Keratinocyte (primary cell): ENCODE data around the gene ZSWIM3. TPM values are rescaled to one million over a fixed set of nuclear protein-coding genes. Genes with fewer than 3 reads are reported as not detected.

ENCODE experiments used
- DNase-seq: peaks from one replicate; pipeline ENCODE4 v3.0.0-alpha.2; 2011; ENCODE audit warnings: low read depth, missing footprints, low spot score
- FAIRE-seq: peaks from 2 replicates; lab custom pipeline; 2011; peaks lifted over from hg19 to GRCh38; lab: Jason Lieb, UNC
- H2AFZ ChIP-seq: 2 replicates; pipeline ENCODE4 v1.6.0; 2012; ENCODE audit warnings: low read length, control low read depth, inconsistent platforms; ENCODE audit not compliant: control insufficient read depth
- H3K27ac ChIP-seq: 2 replicates; pipeline ENCODE4 v1.5.1; 2011; ENCODE audit warnings: low read length; ENCODE audit not compliant: control insufficient read depth, insufficient read depth
- H3K27me3 ChIP-seq: 3 replicates; pipeline ENCODE4 v1.6.0; 2011; ENCODE audit warnings: low read length; ENCODE audit not compliant: control insufficient read depth, insufficient read depth; ENCODE audit errors: extremely low read depth
- H3K36me3 ChIP-seq, 2 experiments: 2 replicates in 1 of 2; 3 replicates in 1 of 2; pipeline ENCODE4 v1.5.1; 2011; ENCODE audit warnings: low read length in 2 of 2, mild to moderate bottlenecking in 1 of 2; ENCODE audit not compliant: control insufficient read depth in 2 of 2, insufficient read depth in 2 of 2; ENCODE audit errors: extremely low read depth in 1 of 2
- H3K4me1 ChIP-seq: 3 replicates; pipeline ENCODE4 v1.5.1; 2011; ENCODE audit warnings: low read length; ENCODE audit not compliant: control insufficient read depth, insufficient read depth; ENCODE audit errors: extremely low read depth
- H3K4me2 ChIP-seq: 3 replicates; pipeline ENCODE4 v1.6.0; 2011; ENCODE audit warnings: low read depth, low read length; ENCODE audit not compliant: control insufficient read depth, insufficient read depth; ENCODE audit errors: extremely low read depth
- H3K4me3 ChIP-seq, 3 experiments: fragments of 200-600 bp in 1 of 3; sonication (generic) in 1 of 3; 2 replicates in 2 of 3; 3 replicates in 1 of 3; pipeline ENCODE4 v1.5.1; 2011 to 2016; ENCODE audit warnings: low read length in 3 of 3, mild to moderate bottlenecking in 3 of 3, control low read depth in 2 of 3, inconsistent platforms in 1 of 3, low read depth in 1 of 3, mixed read lengths in 1 of 3, mixed run types in 1 of 3, moderate library complexity in 1 of 3; ENCODE audit not compliant: control insufficient read depth in 2 of 3, insufficient read depth in 2 of 3; ENCODE audit errors: extremely low read depth in 1 of 3
- H3K79me2 ChIP-seq: 2 replicates; pipeline ENCODE4 v1.6.0; 2012; ENCODE audit warnings: low read length; ENCODE audit not compliant: control insufficient read depth, insufficient read depth
- H3K9ac ChIP-seq: 3 replicates; pipeline ENCODE4 v1.6.0; 2011; ENCODE audit warnings: low read length; ENCODE audit not compliant: control insufficient read depth, insufficient read depth; ENCODE audit errors: extremely low read depth
- H3K9me1 ChIP-seq: 3 replicates; pipeline ENCODE4 v1.6.0; 2011; ENCODE audit warnings: low read length; ENCODE audit not compliant: control insufficient read depth, insufficient read depth; ENCODE audit errors: extremely low read depth
- H3K9me3 ChIP-seq: 2 replicates; pipeline ENCODE4 v1.5.1; 2012; ENCODE audit warnings: low read depth, low read length; ENCODE audit not compliant: control insufficient read depth
- H4K20me1 ChIP-seq: 3 replicates; pipeline ENCODE4 v1.6.0; 2011; ENCODE audit warnings: low read length; ENCODE audit not compliant: control insufficient read depth, insufficient read depth; ENCODE audit errors: extremely low read depth
- EZH2 ChIP-seq: IDR thresholded peaks from one replicate; pipeline ENCODE4 v1.6.1; 2012; ENCODE audit warnings: inconsistent platforms, mild to moderate bottlenecking, low read length, moderate library complexity
- dilution Hi-C: fragments of 300-500 bp; cut with MboI; formaldehyde crosslinking; loops from one replicate; pipeline ENCODE4 v1.7.0; 2020; ENCODE audit warnings: low sequenced_read_pairs; ENCODE audit not compliant: extremely low pct_ligation_motif_present
- polyA plus RNA-seq, 5 experiments: library from polyadenylated mRNA; depleted of rRNA in 3 of 5; stranded (reverse) in 3 of 5; stranded (forward) in 1 of 5; unstranded in 1 of 5; fragments of >200 nt; gene quantifications; 1 replicate in 1 of 5; 2 replicates in 3 of 5; 3 replicates in 1 of 5; pipeline versions ENCODE4 v1.2.1 to v1.2.3, GENCODE V29; 2011 to 2012; ENCODE audit warnings: missing spikeins in 2 of 5, low read depth in 1 of 5, low replicate concordance in 1 of 5
- TF ChIP-seq, protein P1 (sequence below), 3 experiments: IDR thresholded peaks in 1 of 3; conservative IDR thresholded peaks in 1 of 3; optimal IDR thresholded peaks in 1 of 3; 2 replicates in 2 of 3; 3 replicates in 1 of 3; pipeline versions ENCODE3 to v1.5.1; 2011; ENCODE audit warnings: low read length in 3 of 3, mild to moderate bottlenecking in 3 of 3, moderate library complexity in 2 of 3, control low read depth in 1 of 3, inconsistent platforms in 1 of 3; ENCODE audit not compliant: insufficient read depth in 2 of 3; ENCODE audit errors: extremely low read depth in 1 of 3

The ZSWIM3 gene
- polyA plus RNA-seq, 1 donor (not counting 4 experiments of a cell fraction or from before 2014, with no cell fraction given): 2.0 TPM

GRCh38 chr20:45816951-45817350 is 40.5 kb upstream of the ZSWIM3 start:
- DNase-seq (no peak), FAIRE-seq (no peak)
- no peaks in the 10 kb centered on the region for H3K9me1 ChIP-seq
- dilution Hi-C loops: no loop called here
- no peak overlapping the region for H3K4me3 ChIP-seq
- H3K4me2 ChIP-seq: no peak overlapping the region
- H2AFZ ChIP-seq: no peak overlapping the region
- peaks cover 0 to 10% of the 10 kb centered on the region in 2 experiments for H3K36me3 ChIP-seq
- H3K79me2 ChIP-seq: peaks cover 21% of the 10 kb centered on the region
- no peak overlapping the region for H3K9ac ChIP-seq
- no peak for TF ChIP-seq EZH2
- TF ChIP-seq, protein P1, sequence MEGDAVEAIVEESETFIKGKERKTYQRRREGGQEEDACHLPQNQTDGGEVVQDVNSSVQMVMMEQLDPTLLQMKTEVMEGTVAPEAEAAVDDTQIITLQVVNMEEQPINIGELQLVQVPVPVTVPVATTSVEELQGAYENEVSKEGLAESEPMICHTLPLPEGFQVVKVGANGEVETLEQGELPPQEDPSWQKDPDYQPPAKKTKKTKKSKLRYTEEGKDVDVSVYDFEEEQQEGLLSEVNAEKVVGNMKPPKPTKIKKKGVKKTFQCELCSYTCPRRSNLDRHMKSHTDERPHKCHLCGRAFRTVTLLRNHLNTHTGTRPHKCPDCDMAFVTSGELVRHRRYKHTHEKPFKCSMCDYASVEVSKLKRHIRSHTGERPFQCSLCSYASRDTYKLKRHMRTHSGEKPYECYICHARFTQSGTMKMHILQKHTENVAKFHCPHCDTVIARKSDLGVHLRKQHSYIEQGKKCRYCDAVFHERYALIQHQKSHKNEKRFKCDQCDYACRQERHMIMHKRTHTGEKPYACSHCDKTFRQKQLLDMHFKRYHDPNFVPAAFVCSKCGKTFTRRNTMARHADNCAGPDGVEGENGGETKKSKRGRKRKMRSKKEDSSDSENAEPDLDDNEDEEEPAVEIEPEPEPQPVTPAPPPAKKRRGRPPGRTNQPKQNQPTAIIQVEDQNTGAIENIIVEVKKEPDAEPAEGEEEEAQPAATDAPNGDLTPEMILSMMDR (optimal IDR thresholded peaks at IDR 0.05 in 1 of 3, IDR thresholded peaks at IDR 0.05 in 1 of 3, conservative IDR thresholded peaks at IDR 0.05 in 1 of 3; ENCODE audit: extremely low read depth in 1 of 3, insufficient read depth in 2 of 3, low read length in 3 of 3): no peak
- peaks cover 9% of the 10 kb centered on the region for H3K4me1 ChIP-seq
- H3K27me3 ChIP-seq: no peaks in the 10 kb centered on the region
- no peaks in the 10 kb centered on the region for H3K9me3 ChIP-seq
- H3K27ac ChIP-seq: no peak overlapping the region
- H4K20me1 ChIP-seq: peaks cover 6% of the 10 kb centered on the region

DNA sequence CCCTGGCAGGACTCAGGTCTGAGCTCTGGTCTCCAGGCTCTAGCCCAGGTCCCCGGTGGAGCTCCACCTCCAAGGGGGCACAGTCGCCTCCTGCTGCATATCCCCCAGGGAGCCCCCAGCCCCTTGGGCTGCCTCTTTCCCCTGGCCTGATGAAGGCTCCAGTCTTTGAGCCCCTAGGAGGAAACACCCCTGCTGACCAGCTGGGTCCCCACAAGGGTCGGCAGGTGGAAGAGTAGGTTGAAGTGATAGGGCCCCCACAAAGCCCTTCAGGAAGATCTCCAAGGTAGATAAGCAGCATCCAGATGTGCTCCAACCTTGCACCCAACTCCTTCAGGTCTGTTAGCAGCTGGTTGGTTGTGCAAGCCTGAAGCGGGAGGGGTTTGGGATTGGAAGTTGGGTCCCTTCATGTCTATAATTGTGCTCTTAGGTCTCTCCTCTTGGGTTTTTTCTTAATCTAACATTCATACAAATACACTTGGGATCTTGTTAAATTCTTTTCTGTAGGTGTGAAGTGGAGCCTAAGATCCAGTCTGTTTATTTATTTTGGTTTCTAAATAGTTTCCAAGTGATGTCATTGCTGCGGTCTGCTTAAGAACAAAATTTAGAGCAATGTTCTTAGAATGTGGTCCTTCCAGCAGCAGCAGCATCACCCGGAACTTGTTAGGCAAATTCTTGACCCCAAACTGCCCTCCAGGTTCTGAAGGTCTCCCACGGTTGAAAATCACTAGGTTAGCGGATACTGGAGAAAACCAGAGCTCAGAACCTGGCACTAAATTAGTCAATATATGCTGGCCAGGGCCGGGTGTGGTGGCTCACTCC is 39.8 kb upstream of the ZSWIM3 start:
- Histone ChIP-seq H3K9ac (no peak overlapping the region), H3K4me2 (no peak overlapping the region), H3K9me3 (no peaks in the 10 kb centered on the region), H3K27me3 (no peaks in the 10 kb centered on the region), H2AFZ (no peak overlapping the region), H3K4me1 (peaks cover 7% of the 10 kb centered on the region), H3K27ac (no peak overlapping the region), H3K4me3 (no peak overlapping the region), H4K20me1 (peaks cover 6% of the 10 kb centered on the region), H3K36me3 (peaks cover 0 to 10% of the 10 kb centered on the region in 2 experiments), H3K9me1 (no peaks in the 10 kb centered on the region), H3K79me2 (peaks cover 20% of the 10 kb centered on the region)
- TF ChIP-seq EZH2: no peak
- TF ChIP-seq, protein P1 (optimal IDR thresholded peaks at IDR 0.05 in 1 of 3, IDR thresholded peaks at IDR 0.05 in 1 of 3, conservative IDR thresholded peaks at IDR 0.05 in 1 of 3; ENCODE audit: extremely low read depth in 1 of 3, insufficient read depth in 2 of 3, low read length in 3 of 3): no peak
- dilution Hi-C loops: no loop called here
- DNase-seq (no peak), FAIRE-seq (no peak)
